ENCODE data around the gene USP17L20.
"Not testable (repeated sequence)": the region's sequence is repeated elsewhere in the genome, so short reads cannot be mapped to it uniquely, and the experiment has no call there.

The USP17L20 gene

GRCh38 chr4:9257824-9258223 is at the start of gene USP17L20:
USP17L20 (plus strand) TSS chr4:9258124; CDS start chr4:9258124, 0 bp downstream.
- DNase-seq, result not testable (repeated sequence)

GRCh38 chr4:9210357-9210756 is 47.6 kb upstream of the USP17L20 start, which contains the start of gene USP17L10:
USP17L10 (plus strand) TSS chr4:9210657; CDS start chr4:9210657, 0 bp downstream.
- DNase-seq, result not testable (repeated sequence)

GRCh38 chr4:9214701-9215100 is 43.2 kb upstream of the USP17L20 start:
- not testable (repeated sequence) for DNase-seq

- not testable (repeated sequence) for DNase-seq
Measured at GRCh38 chr4:9215105-9215504, 42.8 kb upstream of the USP17L20 start, which contains the start of gene USP17L11. USP17L11 (plus strand) TSS chr4:9215405; CDS start chr4:9215405, 0 bp downstream.

GRCh38 chr4:9219852-9220251 is 38.1 kb upstream of the USP17L20 start, which contains the start of gene USP17L12:
USP17L12 (plus strand) TSS chr4:9220152; CDS start chr4:9220152, 0 bp downstream.
- not testable (repeated sequence) for DNase-seq

GRCh38 chr4:9224596-9224995 is 33.3 kb upstream of the USP17L20 start, which contains the start of gene USP17L13:
USP17L13 (plus strand) TSS chr4:9224896; CDS start chr4:9224896, 0 bp downstream.
- DNase-seq, result not testable (repeated sequence)

- not testable (repeated sequence) for DNase-seq
Measured at GRCh38 chr4:9230249-9230648, 27.7 kb upstream of the USP17L20 start.

GRCh38 chr4:9234085-9234484 is 23.8 kb upstream of the USP17L20 start, which contains the start of gene USP17L15:
USP17L15 (plus strand) TSS chr4:9234385; CDS start chr4:9234385, 0 bp downstream.
- not testable (repeated sequence) for DNase-seq

- DNase-seq, result not testable (repeated sequence)
Measured at GRCh38 chr4:9238461-9238860, 19.5 kb upstream of the USP17L20 start.

- not testable (repeated sequence) for DNase-seq
Measured at GRCh38 chr4:9243579-9243978, 14.3 kb upstream of the USP17L20 start, which contains the start of gene USP17L17. USP17L17 (plus strand) TSS chr4:9243879; CDS start chr4:9243879, 0 bp downstream.

- not testable (repeated sequence) for DNase-seq
Measured at GRCh38 chr4:9247953-9248680, 9.8 kb upstream of the USP17L20 start, which contains the start of gene USP17L18. USP17L18 (plus strand) TSS chr4:9248630; CDS start chr4:9248630, 0 bp downstream.

GRCh38 chr4:9253078-9253477 is 4.8 kb upstream of the USP17L20 start, which contains the start of gene USP17L19:
USP17L19 (plus strand) TSS chr4:9253378; CDS start chr4:9253378, 0 bp downstream.
- DNase-seq, result not testable (repeated sequence)

GRCh38 chr4:9262572-9262971 is 4.6 kb downstream of the USP17L20 start, which contains the start of gene USP17L21:
USP17L21 (plus strand) TSS chr4:9262872; CDS start chr4:9262872, 0 bp downstream.
- not testable (repeated sequence) for DNase-seq

GRCh38 chr4:9267319-9267718 is 9.4 kb downstream of the USP17L20 start, which contains the start of gene USP17L22:
USP17L22 (plus strand) TSS chr4:9267619; CDS start chr4:9267619, 0 bp downstream.
- DNase-seq, result not testable (repeated sequence)

- DNase-seq, result not testable (repeated sequence)
Measured at GRCh38 chr4:9271719-9272118, 13.8 kb downstream of the USP17L20 start.
